Bronchial epithelial cell (primary cell): ENCODE results near the gene C5AR1. TPM values are rescaled to one million over a fixed set of nuclear protein-coding genes. Genes with fewer than 3 reads are reported as not detected.

ENCODE experiments used
- DNase-seq: peaks from one replicate; pipeline ENCODE4 v3.0.0-alpha.2; 2010; ENCODE audit warnings: low read depth
- FAIRE-seq: peaks from 2 replicates; lab custom pipeline; 2011; peaks lifted over from hg19 to GRCh38; lab: Jason Lieb, UNC
- H3K27me3 ChIP-seq: 2 replicates; pipeline ENCODE4 v1.5.1; 2011; ENCODE audit warnings: low read length; ENCODE audit not compliant: control insufficient read depth, insufficient read depth
- H3K36me3 ChIP-seq: 2 replicates; pipeline ENCODE4 v1.5.1; 2011; ENCODE audit warnings: low read length; ENCODE audit not compliant: control insufficient read depth, insufficient read depth
- H3K4me3 ChIP-seq: 2 replicates; pipeline ENCODE4 v1.5.1; 2011; ENCODE audit warnings: mild to moderate bottlenecking, low read depth, low read length, control low read depth
- total RNA-seq: library from RNA; depleted of rRNA; stranded (reverse); fragments of >200 nt; gene quantifications from 2 replicates; pipeline ENCODE4 v1.2.1, GENCODE V29; 2014
- TF ChIP-seq, protein P1 (sequence below): IDR thresholded peaks from 2 replicates; pipeline ENCODE4 v1.5.1; 2011; ENCODE audit warnings: mild to moderate bottlenecking, moderate library complexity, low read length, control low read depth, inconsistent platforms; ENCODE audit not compliant: insufficient read depth, severe bottlenecking

Gene C5AR1
- total RNA-seq, 1 donor from 2014 or later, result under 0.01 TPM

DNA sequence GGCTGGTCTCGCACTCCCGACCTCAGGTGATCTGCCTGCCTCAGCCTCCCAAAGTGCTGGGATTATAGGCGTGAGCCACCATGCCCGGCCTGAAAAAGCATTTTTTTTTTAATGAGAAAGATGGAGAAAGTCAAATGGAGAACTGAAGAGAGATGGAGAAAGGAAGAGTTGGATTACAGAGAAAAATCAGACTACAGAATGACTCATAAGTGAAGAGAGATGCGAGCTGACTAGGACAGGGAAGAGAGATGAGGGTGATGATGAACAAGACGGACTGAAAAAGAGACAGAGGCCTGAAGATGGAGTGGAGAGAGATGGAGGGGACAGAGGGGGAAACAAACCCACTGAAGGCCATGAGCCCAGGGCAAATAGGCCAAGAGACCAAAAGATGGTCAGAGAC lies 41.0 kb downstream of the C5AR1 start:
- no peak for FAIRE-seq
- TF ChIP-seq, protein P1, sequence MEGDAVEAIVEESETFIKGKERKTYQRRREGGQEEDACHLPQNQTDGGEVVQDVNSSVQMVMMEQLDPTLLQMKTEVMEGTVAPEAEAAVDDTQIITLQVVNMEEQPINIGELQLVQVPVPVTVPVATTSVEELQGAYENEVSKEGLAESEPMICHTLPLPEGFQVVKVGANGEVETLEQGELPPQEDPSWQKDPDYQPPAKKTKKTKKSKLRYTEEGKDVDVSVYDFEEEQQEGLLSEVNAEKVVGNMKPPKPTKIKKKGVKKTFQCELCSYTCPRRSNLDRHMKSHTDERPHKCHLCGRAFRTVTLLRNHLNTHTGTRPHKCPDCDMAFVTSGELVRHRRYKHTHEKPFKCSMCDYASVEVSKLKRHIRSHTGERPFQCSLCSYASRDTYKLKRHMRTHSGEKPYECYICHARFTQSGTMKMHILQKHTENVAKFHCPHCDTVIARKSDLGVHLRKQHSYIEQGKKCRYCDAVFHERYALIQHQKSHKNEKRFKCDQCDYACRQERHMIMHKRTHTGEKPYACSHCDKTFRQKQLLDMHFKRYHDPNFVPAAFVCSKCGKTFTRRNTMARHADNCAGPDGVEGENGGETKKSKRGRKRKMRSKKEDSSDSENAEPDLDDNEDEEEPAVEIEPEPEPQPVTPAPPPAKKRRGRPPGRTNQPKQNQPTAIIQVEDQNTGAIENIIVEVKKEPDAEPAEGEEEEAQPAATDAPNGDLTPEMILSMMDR, result no peak
- H3K27me3 ChIP-seq, result no peaks in the 10 kb centered on the region
- no peak overlapping the region for H3K4me3 ChIP-seq
- peaks cover 15% of the 10 kb centered on the region for H3K36me3 ChIP-seq
- DNase-seq, result no peak

DNA sequence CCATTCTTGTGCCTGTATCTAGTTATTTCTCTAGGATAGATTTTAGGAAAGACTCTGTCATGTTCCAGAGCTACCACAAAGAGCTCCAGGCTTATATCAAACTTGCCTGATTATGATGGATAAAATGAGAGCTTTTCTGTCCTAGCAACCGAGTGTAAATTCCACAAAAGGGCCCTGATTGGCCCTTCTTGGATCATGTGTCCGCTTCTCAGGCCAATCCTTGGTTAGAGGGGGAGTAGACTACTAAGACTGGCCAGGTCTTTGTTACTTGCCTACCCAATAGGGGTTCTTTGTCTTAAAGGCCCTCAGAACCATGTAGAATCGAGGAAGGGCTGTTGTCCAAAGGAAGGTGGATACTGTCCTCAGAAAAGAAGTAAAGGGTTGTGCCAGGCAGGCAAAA lies 41.9 kb downstream of the C5AR1 start:
- Histone ChIP-seq H3K27me3 (no peaks in the 10 kb centered on the region), H3K36me3 (peaks cover 17% of the 10 kb centered on the region), H3K4me3 (no peak overlapping the region)
- TF ChIP-seq, protein P1, result no peak
- no peak for FAIRE-seq
- peak; percentile 22 for DNase-seq

DNA sequence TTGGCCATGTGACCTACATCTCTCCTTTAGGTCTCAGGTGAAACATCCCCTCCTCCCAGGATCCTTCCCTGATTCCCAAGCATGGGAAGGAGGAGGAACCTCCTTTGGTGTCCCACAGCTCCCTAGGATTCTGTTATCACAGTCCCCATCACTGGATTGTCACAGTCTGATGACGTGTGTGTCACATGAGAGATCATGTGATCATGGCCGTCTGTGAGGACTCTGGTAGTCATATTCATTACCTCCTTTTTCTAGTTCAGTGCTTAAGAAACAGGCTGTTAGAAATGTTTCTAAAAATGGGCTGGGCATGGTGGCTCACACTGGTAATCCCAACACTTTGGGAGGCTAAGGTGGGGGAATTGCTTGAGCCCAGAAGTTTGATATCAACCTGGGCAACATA lies 42.4 kb downstream of the C5AR1 start:
- FAIRE-seq (no peak), DNase-seq (no peak)
- TF ChIP-seq, protein P1, result no peak
- Histone ChIP-seq H3K27me3 (no peaks in the 10 kb centered on the region), H3K4me3 (no peak overlapping the region), H3K36me3 (peaks cover 20% of the 10 kb centered on the region)

DNA sequence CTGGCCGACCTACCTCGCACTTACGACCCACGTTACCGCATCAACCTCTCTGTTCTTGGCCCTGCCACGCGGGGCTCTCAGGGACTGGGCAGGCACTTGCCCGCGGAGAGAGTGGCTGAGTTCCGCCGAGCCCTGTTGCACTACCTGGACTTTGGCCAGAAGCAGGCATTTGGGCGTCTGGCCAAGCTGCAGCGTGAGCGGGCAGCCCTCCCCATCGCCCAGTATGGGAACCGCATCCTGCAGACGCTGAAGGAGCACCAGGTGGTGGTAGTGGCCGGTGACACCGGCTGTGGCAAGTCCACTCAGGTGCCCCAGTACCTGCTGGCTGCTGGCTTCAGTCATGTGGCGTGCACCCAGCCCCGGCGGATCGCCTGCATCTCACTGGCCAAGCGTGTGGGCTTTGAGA lies 43.6 kb downstream of the C5AR1 start:
- TF ChIP-seq, protein P1, result no peak
- Histone ChIP-seq H3K4me3 (no peak overlapping the region), H3K36me3 (peaks cover 26% of the 10 kb centered on the region), H3K27me3 (no peaks in the 10 kb centered on the region)
- FAIRE-seq, result no peak
- no peak for DNase-seq

DNA sequence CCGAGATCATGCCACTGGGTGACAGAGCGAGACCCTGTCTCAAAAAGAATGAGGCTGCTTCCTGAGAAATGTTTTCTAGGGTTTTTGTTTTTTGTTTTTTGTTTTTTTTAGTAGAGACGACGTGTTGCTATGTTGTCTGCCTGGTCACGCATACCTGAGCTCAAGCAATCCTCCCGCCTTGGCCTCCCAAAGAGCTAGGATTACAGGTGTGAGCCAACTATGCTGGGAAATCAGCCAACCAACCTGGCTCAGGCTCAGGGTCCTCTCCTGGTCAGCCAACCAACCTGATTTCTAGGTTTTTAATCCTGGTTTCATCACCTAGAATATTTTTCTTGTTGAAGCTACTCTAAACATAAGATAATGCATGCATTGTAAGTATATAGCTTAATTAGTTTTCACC lies 47.2 kb downstream of the C5AR1 start:
- DNase-seq (no peak), FAIRE-seq (no peak)
- TF ChIP-seq, protein P1, result no peak
- Histone ChIP-seq H3K27me3 (no peaks in the 10 kb centered on the region), H3K4me3 (no peak overlapping the region), H3K36me3 (peaks cover 35% of the 10 kb centered on the region)
